ENCODE data around the gene PLEKHA6. TPM values are rescaled to one million over a fixed set of nuclear protein-coding genes. Genes with fewer than 3 reads are reported as not detected.

PLEKHA6 gene
- total and polyA plus RNA-seq, 2 of the 4 experiments (the other 2 are of a cell fraction) = 8.2 to 19.9 TPM

- intact Hi-C loops (cut with micrococcal nuclease) = no loop called here
- peak overlapping the region; percentile 95 for H2AK5ac ChIP-seq (ENCODE audit: low read depth, low read length)
- peaks cover 35% of the 10 kb centered on the region for H3K4me1 ChIP-seq (ENCODE audit: control insufficient read depth, insufficient read depth, low read length)
- peak overlapping the region; percentile 99 for H2BK20ac ChIP-seq (ENCODE audit: low read depth, low read length)
- peak overlapping the region; percentile 95 for H4K91ac ChIP-seq (ENCODE audit: insufficient read depth, low read depth, low read length)
- H2BK15ac ChIP-seq (ENCODE audit: low read depth, low read length) = peak overlapping the region; percentile 93
- peaks cover 0 to 9% of the 10 kb centered on the region in 2 experiments; a peak in 2 of 4 replicates for H3K79me1 ChIP-seq (ENCODE audit: low read depth in 1 of 2, low read length in 2 of 2)
- no peaks in the 10 kb centered on the region for H4K20me1 ChIP-seq (ENCODE audit: insufficient read depth, low read length)
- peak overlapping the region; percentile 87 for H3K27ac ChIP-seq (ENCODE audit: insufficient read depth, low read length)
- peak overlapping the region; percentile 75 for H3K56ac ChIP-seq (ENCODE audit: extremely low read depth, insufficient read depth, low read length)
- in situ Hi-C loops (cut with MboI; ENCODE audit: low sequenced_read_pairs) = no loop called here
- peak overlapping the region; percentile 97 for H3K18ac ChIP-seq (ENCODE audit: low read depth, low read length)
- peak; percentile 21 for DNase-seq
- H2BK5ac ChIP-seq (ENCODE audit: low read depth, low read length, poor library complexity, severe bottlenecking) = peak overlapping the region; percentile 82
- ChIA-PET CTCF (interaction anchor here (1.5 kb wide), 1 partner anchor 41 kb away, joined by 3 read pairs; the partner anchor contains the start of gene PLEKHA6), POLR2A (ENCODE audit: unreplicated experiment) (no interaction called here)
- no peaks in the 10 kb centered on the region for H3K27me3 ChIP-seq (ENCODE audit: control insufficient read depth, insufficient read depth, low read length)
- H3K4ac ChIP-seq (ENCODE audit: low read depth, low read length) = peak overlapping the region; percentile 98
- H3K4me3 ChIP-seq (ENCODE audit: insufficient read depth, low read depth, low read length) = no peak overlapping the region
- peak overlapping the region; percentile 95 to 97 for H4K8ac ChIP-seq (ENCODE audit: low read depth in 2 of 2, low read length in 2 of 2)
- no CpG with 5 or more reads among the region's 5 CpGs for WGBS, 2 experiments (ENCODE audit: extremely low coverage in 2 of 2, insufficient read length in 1 of 2)
- peak overlapping the region; percentile 98 for H4K5ac ChIP-seq (ENCODE audit: low read depth, low read length)
- H2AK9ac ChIP-seq (replicated peaks; ENCODE audit: low read depth, low read length, poor library complexity) = peak overlapping the region; percentile 59
- H3K9ac ChIP-seq (ENCODE audit: low read depth, low read length) = peak overlapping the region; percentile 42; the same call in 1 of the 2 replicates
- peaks cover 31% of the 10 kb centered on the region for H3K9me1 ChIP-seq (ENCODE audit: insufficient read depth, low read length)
- ATAC-seq (ENCODE audit: low read depth) = peak; percentile 17; the same call in 1 of the 2 replicates
- H3K9me3 ChIP-seq (ENCODE audit: control insufficient read depth, insufficient read depth, low read length) = no peaks in the 10 kb centered on the region
- H3K14ac ChIP-seq (replicated peaks; ENCODE audit: low read depth, low read length) = peak overlapping the region; percentile 92
- peak overlapping the region; percentile 99 for H2BK120ac ChIP-seq (ENCODE audit: low read depth, low read length)
- TF ChIP-seq BHLHE40 (IDR thresholded peaks at IDR 0.05; ENCODE audit: low read depth, low read length) = no peak
- TF ChIP-seq MAZ (IDR thresholded peaks at IDR 0.05; ENCODE audit: borderline replicate concordance, low read depth, low read length) = no peak
- no peak for TF ChIP-seq CTCF (conservative IDR thresholded peaks at IDR 0.05; ENCODE audit: low read depth, low read length)
- TF ChIP-seq CHD1 (IDR thresholded peaks at IDR 0.05; ENCODE audit: low read depth, low read length) = no peak
- no peak for TF ChIP-seq SMC3 (IDR thresholded peaks at IDR 0.05; ENCODE audit: low read depth, low read length)
- no peaks in the 10 kb centered on the region for H3K36me3 ChIP-seq (ENCODE audit: control insufficient read depth, insufficient read depth, low read length)
- dilution Hi-C loops (cut with HindIII; ENCODE audit: low sequenced_read_pairs, unreplicated experiment) = no loop called here
- no TSS peak for BruUV-seq (replicated peaks)
- H3K23ac ChIP-seq (ENCODE audit: low read depth, low read length) = peak overlapping the region; percentile 63
- H3K4me2 ChIP-seq (ENCODE audit: low read depth, low read length) = no peak overlapping the region; the same call in 1 of the 2 replicates
- H2AFZ ChIP-seq (replicated peaks; ENCODE audit: low read length, poor library complexity) = peak overlapping the region; percentile 72
Measured at GRCh38 chr1:204319027-204319426, 40.7 kb downstream of the PLEKHA6 start.

All from IMR-90 (cell line).